Hepatocyte (in vitro differentiated cells): ENCODE results near the gene UXS1. TPM values are rescaled to one million over a fixed set of nuclear protein-coding genes. Genes with fewer than 3 reads are reported as not detected.

ENCODE experiments used
- DNase-seq: peaks from one replicate; pipeline ENCODE4 v3.0.0-alpha.2; 2016; ENCODE audit warnings: low spot score
- H2AFZ ChIP-seq: fragments of 200-600 bp; sonication (generic); 2 replicates; pipeline ENCODE4 v1.6.0; 2016; ENCODE audit warnings: antibody characterized with exemption, mild to moderate bottlenecking
- H3K27ac ChIP-seq: fragments of 200-600 bp; sonication (generic); 2 replicates; pipeline ENCODE4 v1.5.1; 2016; ENCODE audit warnings: mild to moderate bottlenecking
- H3K27me3 ChIP-seq: fragments of 200-600 bp; sonication (generic); 2 replicates; pipeline ENCODE4 v1.6.1; 2016
- H3K36me3 ChIP-seq: fragments of 200-600 bp; sonication (generic); replicated peaks from 2 replicates; pipeline ENCODE4 v1.5.1; 2016; ENCODE audit warnings: low read depth; ENCODE audit not compliant: insufficient read depth
- H3K4me1 ChIP-seq: fragments of 200-600 bp; sonication (generic); 2 replicates; pipeline ENCODE4 v1.5.1; 2016; ENCODE audit warnings: mild to moderate bottlenecking, moderate library complexity; ENCODE audit not compliant: insufficient read depth
- H3K4me2 ChIP-seq: fragments of 200-600 bp; sonication (generic); 2 replicates; pipeline ENCODE4 v1.6.0; 2016
- H3K4me3 ChIP-seq: fragments of 200-600 bp; sonication (generic); 2 replicates; pipeline ENCODE4 v1.5.1; 2016; ENCODE audit warnings: mild to moderate bottlenecking
- H3K79me2 ChIP-seq: fragments of 200-600 bp; sonication (generic); 2 replicates; pipeline ENCODE4 v1.6.0; 2017; ENCODE audit warnings: mild to moderate bottlenecking
- H3K9me2 ChIP-seq: fragments of 200-600 bp; sonication (generic); replicated peaks from 2 replicates; pipeline ENCODE4 v1.6.0; 2017; ENCODE audit warnings: mild to moderate bottlenecking; ENCODE audit not compliant: insufficient read depth
- H3K9me3 ChIP-seq: fragments of 200-600 bp; sonication (generic); 2 replicates; pipeline ENCODE4 v1.5.1; 2016; ENCODE audit warnings: low read depth, mild to moderate bottlenecking
- H4K20me1 ChIP-seq: fragments of 200-600 bp; sonication (generic); 2 replicates; pipeline ENCODE4 v1.6.0; 2016; ENCODE audit warnings: mild to moderate bottlenecking; ENCODE audit not compliant: insufficient read depth, poor library complexity, severe bottlenecking
- CTCF ChIP-seq: fragments of 200-600 bp; sonication (generic); IDR thresholded peaks from 2 replicates; pipeline ENCODE4 v1.5.1; 2016; ENCODE audit warnings: antibody characterized with exemption, mild to moderate bottlenecking; ENCODE audit not compliant: poor library complexity
- EZH2 ChIP-seq: fragments of 200-600 bp; sonication (generic); IDR thresholded peaks from 2 replicates; pipeline ENCODE4 v1.6.1; 2016; ENCODE audit warnings: antibody characterized with exemption, mild to moderate bottlenecking, borderline replicate concordance
- EZH2phosphoT487 ChIP-seq: fragments of 200-600 bp; sonication (generic); IDR thresholded peaks from one replicate; pipeline ENCODE4 v1.6.1; 2018; ENCODE audit warnings: antibody characterized with exemption, mild to moderate bottlenecking, low read depth, moderate library complexity; ENCODE audit not compliant: unreplicated experiment, severe bottlenecking
- WGBS: methylation state at CpG from one replicate; pipeline ENCODE4 v1.1.6; 2016; ENCODE audit warnings: low lambda C conversion rate; ENCODE audit errors: missing lambda C conversion rate; 5-methylcytosine and 5-hydroxymethylcytosine counted together
- polyA plus RNA-seq: library from polyadenylated mRNA; unstranded; fragments of >200 nt; fragmentation: Nextera tagmentation; extraction: Ambion mirVana; gene quantifications from 2 replicates; pipeline ENCODE4 v1.2.1, GENCODE V29; 2016
- total RNA-seq: library from RNA; depleted of rRNA; stranded (reverse); fragments of >200 nt; gene quantifications from 2 replicates; pipeline ENCODE4 v1.2.3, GENCODE V29; 2014

The UXS1 gene
- total and polyA plus RNA-seq, 2 experiments from 2014 or later, result 46.5 to 83.2 TPM

- Histone ChIP-seq H3K79me2 (no peaks in the 10 kb centered on the region), H3K27me3 (peaks cover 11% of the 10 kb centered on the region), H3K36me3 (no peaks in the 10 kb centered on the region), H3K4me1 (no peaks in the 10 kb centered on the region), H3K9me2 (no peaks in the 10 kb centered on the region), H3K27ac (no peak overlapping the region), H3K4me3 (no peak overlapping the region), H4K20me1 (no peaks in the 10 kb centered on the region), H3K9me3 (no peaks in the 10 kb centered on the region), H2AFZ (peak overlapping the region; percentile 49), H3K4me2 (peak overlapping the region; percentile 75)
- 77% methylated on average over 25 of the region's 26 CpGs for WGBS
- no peak for DNase-seq
- TF ChIP-seq CTCF (no peak), EZH2phosphoT487 (no peak), EZH2 (no peak)
These were observed 127.9 kb downstream of the UXS1 start for GRCh38 chr2:106065983-106066820.

- no peak for TF ChIP-seq CTCF
- Histone ChIP-seq H3K27ac (no peak overlapping the region), H3K27me3 (peaks cover 11% of the 10 kb centered on the region), H3K4me1 (no peaks in the 10 kb centered on the region), H3K9me2 (no peaks in the 10 kb centered on the region), H3K4me3 (no peak overlapping the region), H3K9me3 (no peaks in the 10 kb centered on the region), H4K20me1 (no peaks in the 10 kb centered on the region), H3K79me2 (no peaks in the 10 kb centered on the region), H3K36me3 (no peaks in the 10 kb centered on the region), H2AFZ (peak overlapping the region; percentile 49), H3K4me2 (peak overlapping the region; percentile 75)
- peak; percentile 22 for DNase-seq
- 55% methylated on average over 20 of the region's 68 CpGs for WGBS
These were observed 128.7 kb downstream of the UXS1 start for GRCh38 chr2:106065268-106065982.

- Histone ChIP-seq H3K27ac (no peak overlapping the region), H3K4me3 (no peak overlapping the region), H3K36me3 (no peaks in the 10 kb centered on the region), H2AFZ (no peak overlapping the region), H3K9me3 (no peaks in the 10 kb centered on the region), H4K20me1 (no peaks in the 10 kb centered on the region), H3K9me2 (no peaks in the 10 kb centered on the region), H3K4me1 (no peaks in the 10 kb centered on the region), H3K79me2 (no peaks in the 10 kb centered on the region), H3K27me3 (peaks cover 11% of the 10 kb centered on the region), H3K4me2 (no peak overlapping the region)
- TF ChIP-seq EZH2, result no peak
- no peak for TF ChIP-seq EZH2phosphoT487
- no peak for TF ChIP-seq CTCF
- WGBS, result 63% methylated on average over 5 of the region's 5 CpGs
- no peak for DNase-seq
These were observed 130.9 kb downstream of the UXS1 start for GRCh38 chr2:106063181-106063580.
